Astrocyte (in vitro differentiated cells and primary cell): ENCODE data around the gene RNF2.

ENCODE experiments used
- EZH2 ChIP-seq: IDR thresholded peaks from 2 replicates; pipeline ENCODE4 v1.6.1; 2012; ENCODE audit warnings: mild to moderate bottlenecking, low read length, inconsistent platforms; ENCODE audit not compliant: insufficient read depth
- TF ChIP-seq, protein P1 (sequence below): IDR thresholded peaks from 2 replicates; pipeline ENCODE4 v1.5.1; 2011; ENCODE audit warnings: low read depth, mild to moderate bottlenecking, inconsistent platforms, low read length, moderate library complexity; ENCODE audit not compliant: insufficient read depth

DNA sequence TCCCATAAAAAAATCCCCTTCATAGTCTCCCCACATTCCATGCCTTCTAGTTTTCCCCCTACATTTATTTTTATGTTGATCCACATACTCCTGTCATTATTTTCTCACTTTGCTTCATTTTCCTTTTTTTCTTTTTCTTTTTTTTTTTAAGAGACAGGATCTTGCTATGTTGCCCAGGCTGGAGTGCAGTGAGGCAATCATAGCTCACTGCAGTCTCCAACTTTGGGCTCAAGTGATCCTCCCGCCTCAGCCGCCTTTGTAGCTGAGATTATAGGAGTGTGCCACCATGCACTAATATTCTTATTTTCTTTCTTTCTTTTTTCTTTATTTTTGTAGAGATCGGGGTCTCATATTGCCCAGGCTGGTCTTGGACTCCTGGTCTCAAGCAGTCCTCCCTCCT, 7.8 kb downstream of the RNF2 start:
- no peak for TF ChIP-seq EZH2
- TF ChIP-seq, protein P1, sequence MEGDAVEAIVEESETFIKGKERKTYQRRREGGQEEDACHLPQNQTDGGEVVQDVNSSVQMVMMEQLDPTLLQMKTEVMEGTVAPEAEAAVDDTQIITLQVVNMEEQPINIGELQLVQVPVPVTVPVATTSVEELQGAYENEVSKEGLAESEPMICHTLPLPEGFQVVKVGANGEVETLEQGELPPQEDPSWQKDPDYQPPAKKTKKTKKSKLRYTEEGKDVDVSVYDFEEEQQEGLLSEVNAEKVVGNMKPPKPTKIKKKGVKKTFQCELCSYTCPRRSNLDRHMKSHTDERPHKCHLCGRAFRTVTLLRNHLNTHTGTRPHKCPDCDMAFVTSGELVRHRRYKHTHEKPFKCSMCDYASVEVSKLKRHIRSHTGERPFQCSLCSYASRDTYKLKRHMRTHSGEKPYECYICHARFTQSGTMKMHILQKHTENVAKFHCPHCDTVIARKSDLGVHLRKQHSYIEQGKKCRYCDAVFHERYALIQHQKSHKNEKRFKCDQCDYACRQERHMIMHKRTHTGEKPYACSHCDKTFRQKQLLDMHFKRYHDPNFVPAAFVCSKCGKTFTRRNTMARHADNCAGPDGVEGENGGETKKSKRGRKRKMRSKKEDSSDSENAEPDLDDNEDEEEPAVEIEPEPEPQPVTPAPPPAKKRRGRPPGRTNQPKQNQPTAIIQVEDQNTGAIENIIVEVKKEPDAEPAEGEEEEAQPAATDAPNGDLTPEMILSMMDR: no peak
